ENCODE measurements around the gene UBE3D. TPM values are rescaled to one million over a fixed set of nuclear protein-coding genes. Genes with fewer than 3 reads are reported as not detected.
"Not testable (repeated sequence)": the region's sequence is repeated elsewhere in the genome, so short reads cannot be mapped to it uniquely, and the experiment has no call there.

Gene UBE3D
- polyA plus RNA-seq, 1 donor (not counting 4 experiments of a cell fraction or from before 2014, with no cell fraction given) = 6.3 TPM

- H3K9ac ChIP-seq (ENCODE audit: control insufficient read depth, extremely low read depth, insufficient read depth, low read length) = no peak overlapping the region
- no peak overlapping the region for H3K4me3 ChIP-seq (ENCODE audit: control insufficient read depth in 2 of 3, extremely low read depth in 1 of 3, insufficient read depth in 2 of 3, low read depth in 1 of 3, low read length in 3 of 3)
- DNase-seq (ENCODE audit: low read depth, low spot score) (no peak), FAIRE-seq (no peak)
- H4K20me1 ChIP-seq (ENCODE audit: control insufficient read depth, extremely low read depth, insufficient read depth, low read length) = no peaks in the 10 kb centered on the region
- H3K4me1 ChIP-seq (ENCODE audit: control insufficient read depth, extremely low read depth, insufficient read depth, low read length) = peaks cover 25% of the 10 kb centered on the region
- no peaks in the 10 kb centered on the region for H3K79me2 ChIP-seq (ENCODE audit: control insufficient read depth, insufficient read depth, low read length)
- TF ChIP-seq EZH2 (IDR thresholded peaks at IDR 0.05; ENCODE audit: low read length) (no peak), CTCF (optimal IDR thresholded peaks at IDR 0.05 in 1 of 3, IDR thresholded peaks at IDR 0.05 in 1 of 3, conservative IDR thresholded peaks at IDR 0.05 in 1 of 3; ENCODE audit: extremely low read depth in 1 of 3, insufficient read depth in 2 of 3, low read length in 3 of 3) (no peak)
- no peaks in the 10 kb centered on the region for H3K27me3 ChIP-seq (ENCODE audit: control insufficient read depth, extremely low read depth, insufficient read depth, low read length)
- dilution Hi-C loops (cut with MboI; ENCODE audit: extremely low pct_ligation_motif_present, low sequenced_read_pairs) = no loop called here
- no peak overlapping the region for H3K4me2 ChIP-seq (ENCODE audit: control insufficient read depth, extremely low read depth, insufficient read depth, low read depth, low read length)
- no peak overlapping the region for H3K27ac ChIP-seq (ENCODE audit: control insufficient read depth, insufficient read depth, low read length)
- H2AFZ ChIP-seq (ENCODE audit: control insufficient read depth, low read length) = no peak overlapping the region
- H3K9me3 ChIP-seq (ENCODE audit: control insufficient read depth, low read depth, low read length) = no peaks in the 10 kb centered on the region
- H3K36me3 ChIP-seq (ENCODE audit: control insufficient read depth in 2 of 2, extremely low read depth in 1 of 2, insufficient read depth in 2 of 2, low read length in 2 of 2) = no peaks in the 10 kb centered on the region
- H3K9me1 ChIP-seq (ENCODE audit: control insufficient read depth, extremely low read depth, insufficient read depth, low read length) = no peaks in the 10 kb centered on the region
These were observed 113.7 kb downstream of the UBE3D start for GRCh38 chr6:82951935-82952334.

- H3K9ac ChIP-seq (ENCODE audit: control insufficient read depth, extremely low read depth, insufficient read depth, low read length) = no peak overlapping the region
- H4K20me1 ChIP-seq (ENCODE audit: control insufficient read depth, extremely low read depth, insufficient read depth, low read length) = no peaks in the 10 kb centered on the region
- DNase-seq (ENCODE audit: low read depth, low spot score) (peak; percentile 72), FAIRE-seq (peak; percentile 99)
- peaks cover 25% of the 10 kb centered on the region for H3K4me1 ChIP-seq (ENCODE audit: control insufficient read depth, extremely low read depth, insufficient read depth, low read length)
- H3K4me2 ChIP-seq (ENCODE audit: control insufficient read depth, extremely low read depth, insufficient read depth, low read depth, low read length) = peak overlapping the region; percentile 30
- TF ChIP-seq EZH2 (IDR thresholded peaks at IDR 0.05; ENCODE audit: low read length) = no peak
- TF ChIP-seq CTCF (optimal IDR thresholded peaks at IDR 0.05 in 1 of 3, IDR thresholded peaks at IDR 0.05 in 1 of 3, conservative IDR thresholded peaks at IDR 0.05 in 1 of 3; ENCODE audit: extremely low read depth in 1 of 3, insufficient read depth in 2 of 3, low read length in 3 of 3) = no peak
- dilution Hi-C loops (cut with MboI; ENCODE audit: extremely low pct_ligation_motif_present, low sequenced_read_pairs) = no loop called here
- no peak overlapping the region for H2AFZ ChIP-seq (ENCODE audit: control insufficient read depth, low read length)
- no peaks in the 10 kb centered on the region for H3K9me3 ChIP-seq (ENCODE audit: control insufficient read depth, low read depth, low read length)
- H3K27ac ChIP-seq (ENCODE audit: control insufficient read depth, insufficient read depth, low read length) = no peak overlapping the region
- H3K4me3 ChIP-seq (ENCODE audit: control insufficient read depth in 2 of 3, extremely low read depth in 1 of 3, insufficient read depth in 2 of 3, low read depth in 1 of 3, low read length in 3 of 3) = no peak overlapping the region
- H3K36me3 ChIP-seq (ENCODE audit: control insufficient read depth in 2 of 2, extremely low read depth in 1 of 2, insufficient read depth in 2 of 2, low read length in 2 of 2) = no peaks in the 10 kb centered on the region
- H3K79me2 ChIP-seq (ENCODE audit: control insufficient read depth, insufficient read depth, low read length) = no peaks in the 10 kb centered on the region
- H3K9me1 ChIP-seq (ENCODE audit: control insufficient read depth, extremely low read depth, insufficient read depth, low read length) = no peaks in the 10 kb centered on the region
- H3K27me3 ChIP-seq (ENCODE audit: control insufficient read depth, extremely low read depth, insufficient read depth, low read length) = no peaks in the 10 kb centered on the region
These were observed 114.3 kb downstream of the UBE3D start for GRCh38 chr6:82951389-82951788.

- H3K36me3 ChIP-seq (ENCODE audit: control insufficient read depth in 2 of 2, extremely low read depth in 1 of 2, insufficient read depth in 2 of 2, low read length in 2 of 2); H3K27me3 ChIP-seq (ENCODE audit: control insufficient read depth, extremely low read depth, insufficient read depth, low read length); DNase-seq (ENCODE audit: low read depth, low spot score); H3K27ac ChIP-seq (ENCODE audit: control insufficient read depth, insufficient read depth, low read length); FAIRE-seq; dilution Hi-C loops (cut with MboI; ENCODE audit: extremely low pct_ligation_motif_present, low sequenced_read_pairs); H3K9ac ChIP-seq (ENCODE audit: control insufficient read depth, extremely low read depth, insufficient read depth, low read length); H3K4me1 ChIP-seq (ENCODE audit: control insufficient read depth, extremely low read depth, insufficient read depth, low read length); H3K4me3 ChIP-seq (ENCODE audit: control insufficient read depth in 2 of 3, extremely low read depth in 1 of 3, insufficient read depth in 2 of 3, low read depth in 1 of 3, low read length in 3 of 3); H4K20me1 ChIP-seq (ENCODE audit: control insufficient read depth, extremely low read depth, insufficient read depth, low read length); H2AFZ ChIP-seq (ENCODE audit: control insufficient read depth, low read length); H3K9me3 ChIP-seq (ENCODE audit: control insufficient read depth, low read depth, low read length); H3K9me1 ChIP-seq (ENCODE audit: control insufficient read depth, extremely low read depth, insufficient read depth, low read length); H3K4me2 ChIP-seq (ENCODE audit: control insufficient read depth, extremely low read depth, insufficient read depth, low read depth, low read length); H3K79me2 ChIP-seq (ENCODE audit: control insufficient read depth, insufficient read depth, low read length): not testable (repeated sequence)
These were observed 134.7 kb downstream of the UBE3D start for GRCh38 chr6:82930915-82931314.

Data from keratinocyte (primary cell).